Astrocyte (in vitro differentiated cells and primary cell): ENCODE measurements around the gene HCN3. TPM values are rescaled to one million over a fixed set of nuclear protein-coding genes. Genes with fewer than 3 reads are reported as not detected.

Experiments used
- DNase-seq: peaks from one replicate; pipeline ENCODE4 v3.0.0-alpha.2; 2010; ENCODE audit warnings: low read depth
- FAIRE-seq: peaks from 2 replicates; lab custom pipeline; 2011; peaks lifted over from hg19 to GRCh38; lab: Jason Lieb, UNC
- H2AFZ ChIP-seq: 2 replicates; pipeline ENCODE4 v1.6.0; 2012; ENCODE audit warnings: low read depth, low read length, inconsistent platforms
- H3K27ac ChIP-seq: 2 replicates; pipeline ENCODE4 v1.5.1; 2011; ENCODE audit warnings: low read depth, low read length, inconsistent platforms
- H3K27me3 ChIP-seq: 2 replicates; pipeline ENCODE4 v1.6.0; 2011; ENCODE audit warnings: low read length, inconsistent platforms; ENCODE audit not compliant: insufficient read depth
- H3K36me3 ChIP-seq: 2 replicates; pipeline ENCODE4 v1.5.1; 2011; ENCODE audit warnings: low read length, inconsistent platforms; ENCODE audit not compliant: insufficient read depth
- H3K4me1 ChIP-seq: 2 replicates; pipeline ENCODE4 v1.5.1; 2011; ENCODE audit warnings: low read length, inconsistent platforms; ENCODE audit not compliant: insufficient read depth
- H3K4me2 ChIP-seq: 2 replicates; pipeline ENCODE4 v1.6.0; 2012; ENCODE audit warnings: low read length, inconsistent platforms
- H3K4me3 ChIP-seq: 2 replicates; pipeline ENCODE4 v1.5.1; 2011; ENCODE audit warnings: low read depth, mild to moderate bottlenecking, low read length, inconsistent platforms; ENCODE audit not compliant: insufficient read depth
- H3K79me2 ChIP-seq: 2 replicates; pipeline ENCODE4 v1.6.0; 2012; ENCODE audit warnings: mild to moderate bottlenecking, low read length, inconsistent platforms; ENCODE audit not compliant: insufficient read depth
- H3K9ac ChIP-seq: 2 replicates; pipeline ENCODE4 v1.6.0; 2012; ENCODE audit warnings: mild to moderate bottlenecking, low read length, inconsistent platforms
- H3K9me3 ChIP-seq: 2 replicates; pipeline ENCODE4 v1.5.1; 2012; ENCODE audit warnings: low read depth, mild to moderate bottlenecking, low read length, inconsistent platforms; ENCODE audit not compliant: insufficient read depth
- H4K20me1 ChIP-seq: 2 replicates; pipeline ENCODE4 v1.6.0; 2012; ENCODE audit warnings: low read length, inconsistent platforms; ENCODE audit not compliant: insufficient read depth
- H3K27ac Mint-ChIP-seq: one replicate; pipeline ENCODE4 v1.8.0; 2021; ENCODE audit warnings: mild to moderate bottlenecking, mixed read lengths; ENCODE audit not compliant: unreplicated experiment
- H3K27me3 Mint-ChIP-seq: one replicate; pipeline ENCODE4 v1.8.0; 2021; ENCODE audit warnings: low read depth, mixed read lengths; ENCODE audit not compliant: unreplicated experiment
- H3K36me3 Mint-ChIP-seq: one replicate; pipeline ENCODE4 v1.8.0; 2021; ENCODE audit warnings: low read depth, mixed read lengths; ENCODE audit not compliant: unreplicated experiment
- H3K4me1 Mint-ChIP-seq: one replicate; pipeline ENCODE4 v1.8.0; 2021; ENCODE audit warnings: low read depth, mixed read lengths; ENCODE audit not compliant: unreplicated experiment
- H3K4me3 Mint-ChIP-seq: one replicate; pipeline ENCODE4 v1.8.0; 2021; ENCODE audit warnings: mild to moderate bottlenecking, moderate library complexity, mixed read lengths; ENCODE audit not compliant: unreplicated experiment
- H3K9me3 Mint-ChIP-seq: one replicate; pipeline ENCODE4 v1.8.0; 2021; ENCODE audit warnings: mild to moderate bottlenecking, mixed read lengths; ENCODE audit not compliant: unreplicated experiment
- CTCF ChIP-seq: IDR thresholded peaks from 2 replicates; pipeline ENCODE4 v1.5.1; 2011; ENCODE audit warnings: low read depth, mild to moderate bottlenecking, inconsistent platforms, low read length, moderate library complexity; ENCODE audit not compliant: insufficient read depth
- EZH2 ChIP-seq: IDR thresholded peaks from 2 replicates; pipeline ENCODE4 v1.6.1; 2012; ENCODE audit warnings: mild to moderate bottlenecking, low read length, inconsistent platforms; ENCODE audit not compliant: insufficient read depth
- total RNA-seq: library from RNA; stranded (reverse); gene quantifications from 2 replicates; pipeline ENCODE4 v1.2.1, GENCODE V29; 2021

HCN3 gene
- total RNA-seq, 1 donor from 2014 or later = 3.6 TPM

- H3K79me2 ChIP-seq = peaks cover 37% of the 10 kb centered on the region
- TF ChIP-seq CTCF (no peak), EZH2 (no peak)
- H3K27ac ChIP-seq = peak overlapping the region; percentile 74
- FAIRE-seq (no peak), DNase-seq (no peak)
- H3K9me3 ChIP-seq = no peaks in the 10 kb centered on the region
- Mint-ChIP-seq H3K4me1 (peaks cover 14% of the 10 kb centered on the region), H3K27ac (peak overlapping the region; percentile 66), H3K27me3 (no peaks in the 10 kb centered on the region), H3K9me3 (no peaks in the 10 kb centered on the region), H3K4me3 (peak overlapping the region; percentile 87), H3K36me3 (peaks cover 7% of the 10 kb centered on the region)
- H2AFZ ChIP-seq = no peak overlapping the region
- H3K4me2 ChIP-seq = peak overlapping the region; percentile 99
- peaks cover 42% of the 10 kb centered on the region for H4K20me1 ChIP-seq
- H3K36me3 ChIP-seq = peaks cover 11% of the 10 kb centered on the region
- peak overlapping the region; percentile 85 for H3K9ac ChIP-seq
- H3K27me3 ChIP-seq = no peaks in the 10 kb centered on the region
- H3K4me3 ChIP-seq = peak overlapping the region; percentile 56
- H3K4me1 ChIP-seq = peaks cover 32% of the 10 kb centered on the region
These were observed 45.3 kb downstream of the HCN3 start for GRCh38 chr1:155322571-155322952.

GRCh38 chr1:155322953-155323728, 45.9 kb downstream of the HCN3 start:
- peak overlapping the region; percentile 74 for H3K27ac ChIP-seq
- no peak overlapping the region for H2AFZ ChIP-seq
- Mint-ChIP-seq H3K36me3 (peaks cover 6% of the 10 kb centered on the region), H3K27me3 (no peaks in the 10 kb centered on the region), H3K4me1 (peaks cover 17% of the 10 kb centered on the region), H3K9me3 (no peaks in the 10 kb centered on the region), H3K4me3 (peak overlapping the region; percentile 81), H3K27ac (no peak overlapping the region)
- peaks cover 48% of the 10 kb centered on the region for H4K20me1 ChIP-seq
- H3K79me2 ChIP-seq = peaks cover 40% of the 10 kb centered on the region
- peaks cover 32% of the 10 kb centered on the region for H3K4me1 ChIP-seq
- DNase-seq (peak; percentile 84), FAIRE-seq (peak; percentile 29)
- H3K9ac ChIP-seq = peak overlapping the region; percentile 85
- H3K4me3 ChIP-seq = peak overlapping the region; percentile 80
- no peaks in the 10 kb centered on the region for H3K27me3 ChIP-seq
- TF ChIP-seq CTCF (peak; percentile 42), EZH2 (no peak)
- peak overlapping the region; percentile 99 for H3K4me2 ChIP-seq
- H3K36me3 ChIP-seq = peaks cover 11% of the 10 kb centered on the region
- no peaks in the 10 kb centered on the region for H3K9me3 ChIP-seq

- TF ChIP-seq EZH2 = no peak
- no peak for TF ChIP-seq CTCF
- peak overlapping the region; percentile 80 for H3K4me3 ChIP-seq
- peak overlapping the region; percentile 70 for H2AFZ ChIP-seq
- H3K36me3 ChIP-seq = peaks cover 8% of the 10 kb centered on the region
- Mint-ChIP-seq H3K4me1 (peaks cover 17% of the 10 kb centered on the region), H3K36me3 (peaks cover 6% of the 10 kb centered on the region), H3K9me3 (no peaks in the 10 kb centered on the region), H3K27me3 (no peaks in the 10 kb centered on the region), H3K27ac (peak overlapping the region; percentile 12), H3K4me3 (peak overlapping the region; percentile 91)
- no peaks in the 10 kb centered on the region for H3K27me3 ChIP-seq
- peak overlapping the region; percentile 74 for H3K27ac ChIP-seq
- FAIRE-seq (no peak), DNase-seq (peak; percentile 80)
- no peaks in the 10 kb centered on the region for H3K9me3 ChIP-seq
- peaks cover 32% of the 10 kb centered on the region for H3K4me1 ChIP-seq
- peaks cover 49% of the 10 kb centered on the region for H4K20me1 ChIP-seq
- H3K9ac ChIP-seq = peak overlapping the region; percentile 85
- peak overlapping the region; percentile 99 for H3K4me2 ChIP-seq
- peaks cover 40% of the 10 kb centered on the region for H3K79me2 ChIP-seq
These were observed 46.4 kb downstream of the HCN3 start for GRCh38 chr1:155323729-155324036.
